Osteocyte (in vitro differentiated cells): ENCODE results near the gene ARL5C. TPM values are rescaled to one million over a fixed set of nuclear protein-coding genes. Genes with fewer than 3 reads are reported as not detected.

Experiments
- DNase-seq: peaks from one replicate; pipeline ENCODE4 v3.0.0; 2021; ENCODE audit warnings: mixed read lengths; ENCODE audit not compliant: unreplicated experiment; ENCODE audit errors: extremely low spot score
- H3K27ac Mint-ChIP-seq: one replicate; pipeline ENCODE4 v1.8.0; 2021; ENCODE audit warnings: mild to moderate bottlenecking, mixed read lengths; ENCODE audit not compliant: unreplicated experiment
- H3K27me3 Mint-ChIP-seq: one replicate; pipeline ENCODE4 v1.8.0; 2021; ENCODE audit warnings: mixed read lengths; ENCODE audit not compliant: unreplicated experiment
- H3K36me3 Mint-ChIP-seq: one replicate; pipeline ENCODE4 v1.8.0; 2021; ENCODE audit warnings: mixed read lengths; ENCODE audit not compliant: unreplicated experiment
- H3K4me1 Mint-ChIP-seq: one replicate; pipeline ENCODE4 v1.8.0; 2021; ENCODE audit warnings: mixed read lengths; ENCODE audit not compliant: unreplicated experiment
- H3K4me3 Mint-ChIP-seq: one replicate; pipeline ENCODE4 v1.8.0; 2021; ENCODE audit warnings: mild to moderate bottlenecking, moderate library complexity, mixed read lengths; ENCODE audit not compliant: unreplicated experiment
- H3K9me3 Mint-ChIP-seq: one replicate; pipeline ENCODE4 v1.8.0; 2021; ENCODE audit warnings: mixed read lengths; ENCODE audit not compliant: unreplicated experiment
- total RNA-seq: library from RNA; stranded (reverse); gene quantifications from 2 replicates; pipeline ENCODE4 v1.2.1, GENCODE V29; 2021
- TF ChIP-seq, protein P1 (sequence below): fragments of 200-600 bp; sonication (generic); IDR thresholded peaks from 2 replicates; pipeline ENCODE4 v1.5.0; 2021; ENCODE audit warnings: antibody characterized with exemption, mild to moderate bottlenecking, moderate library complexity

The ARL5C gene
- total RNA-seq, 1 donor from 2014 or later = not detected

DNA sequence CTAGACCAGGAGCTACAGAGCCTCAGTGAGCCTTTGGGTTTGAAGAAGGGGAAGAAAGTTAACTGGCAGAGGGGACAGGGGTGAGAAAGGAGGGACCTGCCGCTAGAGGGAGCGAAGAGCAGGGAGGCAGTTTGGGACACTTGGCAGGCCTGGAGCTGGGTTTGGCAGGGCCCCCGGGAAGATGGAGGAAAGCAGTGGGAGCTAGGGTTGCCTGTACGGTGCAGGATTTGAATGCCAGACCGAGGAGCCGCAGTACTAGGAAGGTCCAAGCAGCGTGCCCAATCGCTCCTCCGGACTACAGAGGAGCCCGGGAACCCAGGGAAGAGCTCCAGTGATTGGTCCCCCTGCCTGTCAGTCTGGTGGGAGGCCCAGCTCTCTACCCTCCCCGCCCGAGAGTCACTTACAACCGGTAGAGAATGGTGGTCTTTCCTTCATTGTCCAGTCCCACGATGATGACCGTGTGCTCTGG is 1.3 kb downstream of the ARL5C start:
- Mint-ChIP-seq H3K4me3 (peak overlapping the region; percentile 78), H3K9me3 (no peaks in the 10 kb centered on the region), H3K27me3 (peaks cover 12% of the 10 kb centered on the region), H3K27ac (peak overlapping the region; percentile 44), H3K4me1 (peaks cover 19% of the 10 kb centered on the region), H3K36me3 (no peaks in the 10 kb centered on the region)
- TF ChIP-seq, protein P1, sequence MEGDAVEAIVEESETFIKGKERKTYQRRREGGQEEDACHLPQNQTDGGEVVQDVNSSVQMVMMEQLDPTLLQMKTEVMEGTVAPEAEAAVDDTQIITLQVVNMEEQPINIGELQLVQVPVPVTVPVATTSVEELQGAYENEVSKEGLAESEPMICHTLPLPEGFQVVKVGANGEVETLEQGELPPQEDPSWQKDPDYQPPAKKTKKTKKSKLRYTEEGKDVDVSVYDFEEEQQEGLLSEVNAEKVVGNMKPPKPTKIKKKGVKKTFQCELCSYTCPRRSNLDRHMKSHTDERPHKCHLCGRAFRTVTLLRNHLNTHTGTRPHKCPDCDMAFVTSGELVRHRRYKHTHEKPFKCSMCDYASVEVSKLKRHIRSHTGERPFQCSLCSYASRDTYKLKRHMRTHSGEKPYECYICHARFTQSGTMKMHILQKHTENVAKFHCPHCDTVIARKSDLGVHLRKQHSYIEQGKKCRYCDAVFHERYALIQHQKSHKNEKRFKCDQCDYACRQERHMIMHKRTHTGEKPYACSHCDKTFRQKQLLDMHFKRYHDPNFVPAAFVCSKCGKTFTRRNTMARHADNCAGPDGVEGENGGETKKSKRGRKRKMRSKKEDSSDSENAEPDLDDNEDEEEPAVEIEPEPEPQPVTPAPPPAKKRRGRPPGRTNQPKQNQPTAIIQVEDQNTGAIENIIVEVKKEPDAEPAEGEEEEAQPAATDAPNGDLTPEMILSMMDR = peak; percentile 86
- peak; percentile 93 for DNase-seq

DNA sequence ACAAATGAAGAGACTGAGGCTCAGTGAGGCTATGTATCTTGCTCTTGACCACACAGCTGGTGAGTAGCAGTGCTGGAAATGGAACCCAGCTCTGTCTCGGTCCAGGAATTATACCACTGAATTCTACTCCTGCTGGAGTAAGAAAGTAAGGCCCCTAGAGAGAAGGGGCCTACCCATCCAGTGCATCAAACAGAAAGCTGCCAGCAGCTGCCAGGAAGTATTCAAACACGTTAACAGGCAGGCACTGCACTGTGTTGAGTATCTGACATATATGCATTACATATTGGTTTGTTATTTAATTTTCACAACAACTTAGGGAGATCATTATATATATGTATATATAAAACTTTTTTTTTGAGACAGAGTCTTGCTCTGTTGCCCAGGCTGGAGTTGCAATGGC is 4.0 kb downstream of the ARL5C start:
- H3K36me3 Mint-ChIP-seq = no peaks in the 10 kb centered on the region
- DNase-seq = no peak
- peaks cover 12% of the 10 kb centered on the region for H3K27me3 Mint-ChIP-seq
- H3K9me3 Mint-ChIP-seq = no peaks in the 10 kb centered on the region
- H3K4me1 Mint-ChIP-seq = peaks cover 14% of the 10 kb centered on the region
- no peak overlapping the region for H3K4me3 Mint-ChIP-seq
- TF ChIP-seq, protein P1 = no peak
- H3K27ac Mint-ChIP-seq = no peak overlapping the region

DNA sequence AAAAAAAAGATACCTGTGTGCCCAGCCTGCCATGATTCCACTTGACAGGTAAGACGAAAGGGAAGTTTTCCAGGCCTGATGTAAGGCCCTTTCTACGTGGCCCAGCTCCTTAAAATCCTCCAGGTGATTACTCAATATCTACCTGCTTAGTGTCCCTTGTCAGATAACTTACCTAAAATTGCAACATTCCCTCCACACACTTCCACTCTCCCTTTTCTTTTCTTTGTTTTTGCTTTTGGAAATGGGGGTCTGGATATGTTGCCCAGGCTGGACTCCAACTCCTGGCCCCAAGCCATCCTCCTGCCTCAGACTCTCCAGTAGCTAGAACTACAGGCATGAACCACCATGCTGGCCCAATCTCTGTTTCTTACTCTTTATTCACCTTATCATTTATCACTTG is 7.3 kb downstream of the ARL5C start:
- peaks cover 4% of the 10 kb centered on the region for H3K4me1 Mint-ChIP-seq
- no peak overlapping the region for H3K27ac Mint-ChIP-seq
- H3K9me3 Mint-ChIP-seq = no peaks in the 10 kb centered on the region
- no peak for DNase-seq
- H3K36me3 Mint-ChIP-seq = no peaks in the 10 kb centered on the region
- TF ChIP-seq, protein P1 = no peak
- H3K27me3 Mint-ChIP-seq = no peaks in the 10 kb centered on the region
- no peak overlapping the region for H3K4me3 Mint-ChIP-seq

DNA sequence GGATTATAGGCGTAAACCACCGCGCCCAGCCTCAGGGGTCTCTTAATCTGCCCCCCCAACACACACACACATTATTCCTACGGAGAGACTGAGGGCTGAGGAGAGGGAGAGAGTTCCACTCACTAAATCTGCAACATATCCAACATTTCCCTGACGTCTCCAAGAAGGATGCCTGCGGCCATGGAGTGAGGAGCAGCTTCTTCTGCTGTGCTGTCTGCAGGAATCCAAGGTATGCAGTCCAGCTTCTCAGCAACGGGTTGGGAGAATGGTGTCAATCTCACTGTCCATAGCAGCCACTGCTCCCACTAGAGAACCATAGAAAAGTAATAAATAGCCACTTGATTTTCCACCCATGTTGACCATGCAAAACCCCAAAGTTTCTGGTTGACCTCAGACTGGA is 9.5 kb downstream of the ARL5C start:
- Mint-ChIP-seq H3K27me3 (no peaks in the 10 kb centered on the region), H3K36me3 (no peaks in the 10 kb centered on the region), H3K4me1 (peaks cover 22% of the 10 kb centered on the region), H3K4me3 (no peak overlapping the region), H3K9me3 (no peaks in the 10 kb centered on the region), H3K27ac (no peak overlapping the region)
- DNase-seq = no peak
- TF ChIP-seq, protein P1 = no peak

DNA sequence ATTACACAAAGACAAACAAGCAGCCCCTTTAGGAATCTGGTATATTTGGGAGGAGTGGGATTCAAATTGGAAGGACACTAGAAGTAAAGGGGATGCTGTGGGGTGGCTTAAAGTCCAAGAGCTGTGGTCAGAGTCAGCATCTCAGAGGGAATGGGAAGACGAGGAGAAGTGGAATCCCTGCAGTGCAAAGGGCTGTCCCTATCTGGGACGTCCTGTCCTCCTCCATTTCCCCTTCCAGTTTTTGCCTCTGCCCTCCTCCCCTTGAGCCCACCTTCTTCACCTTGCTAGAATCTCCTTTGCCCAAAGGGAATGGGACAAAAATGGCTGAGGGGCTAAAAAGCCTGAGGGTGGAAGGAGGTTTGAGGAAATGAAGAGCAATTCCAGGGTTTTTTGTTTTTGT is 10.3 kb downstream of the ARL5C start:
- Mint-ChIP-seq H3K4me1 (peaks cover 26% of the 10 kb centered on the region), H3K4me3 (no peak overlapping the region), H3K27me3 (no peaks in the 10 kb centered on the region), H3K27ac (no peak overlapping the region), H3K36me3 (no peaks in the 10 kb centered on the region), H3K9me3 (no peaks in the 10 kb centered on the region)
- TF ChIP-seq, protein P1 = no peak
- no peak for DNase-seq
